Fibroblast of lung (primary cell): ENCODE data around the gene WSB2.

Source experiments
- EZH2 ChIP-seq: IDR thresholded peaks from 2 replicates; pipeline ENCODE4 v1.5.1; 2012; ENCODE audit warnings: low read length, control low read depth, mild to moderate bottlenecking; ENCODE audit errors: missing control alignments
- TF ChIP-seq, protein P1 (sequence below), 2 donors: IDR thresholded peaks in 1 of 2; conservative IDR thresholded peaks in 1 of 2; 1 replicate in 1 of 2; 2 replicates in 1 of 2; pipeline ENCODE4 v1.5.1; 2011 to 2012; ENCODE audit warnings: low read length in 2 of 2, control low read depth in 1 of 2, inconsistent platforms in 1 of 2, low read depth in 1 of 2, mild to moderate bottlenecking in 1 of 2

DNA sequence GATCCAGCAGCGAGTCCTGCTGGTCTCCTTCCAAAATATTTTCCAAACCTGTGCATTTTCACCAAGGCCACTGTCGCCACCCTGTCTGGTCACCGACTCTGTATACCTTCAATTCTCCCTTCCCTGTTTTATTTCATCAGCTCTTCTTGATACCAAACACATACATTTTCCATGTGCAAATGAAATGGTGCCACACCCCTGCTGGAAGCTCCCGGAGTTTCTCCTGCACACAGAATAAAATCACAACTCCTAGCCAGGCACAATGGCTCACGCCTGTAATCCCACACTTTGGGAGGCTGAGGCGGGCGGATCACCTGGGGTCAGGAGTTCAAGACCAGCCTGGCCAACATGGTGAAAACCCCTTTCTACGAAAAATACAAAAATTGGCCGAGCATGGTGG, 28.8 kb upstream of the WSB2 start:
- TF ChIP-seq, protein P1, sequence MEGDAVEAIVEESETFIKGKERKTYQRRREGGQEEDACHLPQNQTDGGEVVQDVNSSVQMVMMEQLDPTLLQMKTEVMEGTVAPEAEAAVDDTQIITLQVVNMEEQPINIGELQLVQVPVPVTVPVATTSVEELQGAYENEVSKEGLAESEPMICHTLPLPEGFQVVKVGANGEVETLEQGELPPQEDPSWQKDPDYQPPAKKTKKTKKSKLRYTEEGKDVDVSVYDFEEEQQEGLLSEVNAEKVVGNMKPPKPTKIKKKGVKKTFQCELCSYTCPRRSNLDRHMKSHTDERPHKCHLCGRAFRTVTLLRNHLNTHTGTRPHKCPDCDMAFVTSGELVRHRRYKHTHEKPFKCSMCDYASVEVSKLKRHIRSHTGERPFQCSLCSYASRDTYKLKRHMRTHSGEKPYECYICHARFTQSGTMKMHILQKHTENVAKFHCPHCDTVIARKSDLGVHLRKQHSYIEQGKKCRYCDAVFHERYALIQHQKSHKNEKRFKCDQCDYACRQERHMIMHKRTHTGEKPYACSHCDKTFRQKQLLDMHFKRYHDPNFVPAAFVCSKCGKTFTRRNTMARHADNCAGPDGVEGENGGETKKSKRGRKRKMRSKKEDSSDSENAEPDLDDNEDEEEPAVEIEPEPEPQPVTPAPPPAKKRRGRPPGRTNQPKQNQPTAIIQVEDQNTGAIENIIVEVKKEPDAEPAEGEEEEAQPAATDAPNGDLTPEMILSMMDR (conservative IDR thresholded peaks at IDR 0.05 in 1 of 2, IDR thresholded peaks at IDR 0.05 in 1 of 2; ENCODE audit: low read depth in 1 of 2, low read length in 2 of 2): no peak
- no peak for TF ChIP-seq EZH2
